MCF 10A (cell line): ENCODE measurements around the gene HIF1A. TPM values are rescaled to one million over a fixed set of nuclear protein-coding genes. Genes with fewer than 3 reads are reported as not detected.
"Not testable (repeated sequence)": the region's sequence is repeated elsewhere in the genome, so short reads cannot be mapped to it uniquely, and the experiment has no call there.

Experiments
- BruUV-seq: library from RNA; stranded (reverse); fragments of 400-500 nt; replicated peaks from 2 replicates; lab custom pipeline; 2021; lab: Mats Ljungman, UMichigan
- CTCF ChIA-PET: fragments of 300-600 bp; sonication (Branson Sonifier 250); formaldehyde crosslinking; extraction: SDS; loops from one replicate; lab custom pipeline; 2021; ENCODE audit warnings: antibody characterized with exemption, inconsistent platforms; lab: Yijun Ruan, JAX
- POLR2A ChIA-PET: fragments of 300-600, 350-650 bp; sonication (Branson Sonifier 250); formaldehyde crosslinking; extraction: SDS; loops from one replicate; lab custom pipeline; 2020; ENCODE audit warnings: antibody characterized with exemption, inconsistent platforms; lab: Yijun Ruan, JAX
- DNase-seq: peaks from one replicate; pipeline ENCODE4 v3.0.0-alpha.2; 2018; ENCODE audit not compliant: unreplicated experiment
- H3K27ac Mint-ChIP-seq: one replicate; pipeline ENCODE4 v1.8.0; 2022; ENCODE audit warnings: mild to moderate bottlenecking, low read depth, mixed read lengths; ENCODE audit not compliant: unreplicated experiment
- H3K27me3 Mint-ChIP-seq: one replicate; pipeline ENCODE4 v1.8.0; 2022; ENCODE audit warnings: mixed read lengths; ENCODE audit not compliant: insufficient read depth, unreplicated experiment
- H3K36me3 Mint-ChIP-seq: one replicate; pipeline ENCODE4 v1.8.0; 2022; ENCODE audit warnings: mild to moderate bottlenecking, moderate library complexity, mixed read lengths; ENCODE audit not compliant: insufficient read depth, unreplicated experiment
- H3K4me1 Mint-ChIP-seq: one replicate; pipeline ENCODE4 v1.8.0; 2022; ENCODE audit warnings: mixed read lengths; ENCODE audit not compliant: insufficient read depth, unreplicated experiment
- H3K4me3 Mint-ChIP-seq: one replicate; pipeline ENCODE4 v1.8.0; 2022; ENCODE audit warnings: mild to moderate bottlenecking, moderate library complexity, mixed read lengths; ENCODE audit not compliant: unreplicated experiment
- H3K9me3 Mint-ChIP-seq: one replicate; pipeline ENCODE4 v1.8.0; 2022; ENCODE audit warnings: mixed read lengths; ENCODE audit not compliant: unreplicated experiment
- CTCF ChIP-seq: fragments of 200-600 bp; IDR thresholded peaks from one replicate; pipeline ENCODE4 v1.8.0; 2022; ENCODE audit warnings: antibody characterized with exemption, mild to moderate bottlenecking; ENCODE audit not compliant: unreplicated experiment
- intact Hi-C: fragments of 100-400 bp; cut with micrococcal nuclease; formaldehyde crosslinking; loops from 2 replicates; pipeline ENCODE4 v1.14.1; 2022
- total RNA-seq: library from RNA; stranded (reverse); gene quantifications from 2 replicates; pipeline ENCODE4 v1.2.3, GENCODE V29; 2022

The HIF1A gene
- total RNA-seq, 1 experiment from 2014 or later, result 193 TPM

- POLR2A ChIA-PET, result interaction anchor here (1.0 to 10.2 kb wide), 2 partner anchors 9 to 12 kb away, joined by 3 to 158 read pairs; partner anchors contain the start of gene SNAPC1
- Mint-ChIP-seq H3K4me3 (no peak overlapping the region), H3K9me3 (peaks cover 14% of the 10 kb centered on the region), H3K4me1 (peaks cover 12% of the 10 kb centered on the region), H3K27me3 (no peaks in the 10 kb centered on the region), H3K36me3 (peaks cover 32% of the 10 kb centered on the region), H3K27ac (no peak overlapping the region)
- CTCF ChIA-PET, result interaction anchor here (1.6 kb wide), 2 partner anchors 10 to 83 kb away, joined by 4 to 6 read pairs; no protein-coding TSS in a partner anchor
- no peak for DNase-seq
- no TSS peak for BruUV-seq
- intact Hi-C loops, result loop anchor here (5.0 kb wide), 2 partner anchors 84 to 281 kb away; no protein-coding TSS in a partner anchor
- TF ChIP-seq CTCF, result no peak
These were observed 58.3 kb downstream of the HIF1A start for GRCh38 chr14:61753631-61754030.

GRCh38 chr14:61754627-61755381 is 59.5 kb downstream of the HIF1A start:
- POLR2A ChIA-PET, result interaction anchor here (1.0 to 10.2 kb wide), 3 partner anchors 8 to 230 kb away, joined by 3 to 158 read pairs (median 3); partner anchors contain the start of gene SNAPC1

GRCh38 chr14:61755382-61755742 is 60.0 kb downstream of the HIF1A start:
- peak overlapping the region; percentile 67 for H3K27ac Mint-ChIP-seq
- H3K9me3 Mint-ChIP-seq, result peaks cover 14% of the 10 kb centered on the region
- POLR2A ChIA-PET, result interaction anchor here (2.9 to 10.2 kb wide), 2 partner anchors 7 to 12 kb away, joined by 11 to 158 read pairs; partner anchors contain the start of gene SNAPC1
- H3K4me1 Mint-ChIP-seq, result peaks cover 12% of the 10 kb centered on the region
- H3K4me3 Mint-ChIP-seq, CTCF ChIA-PET, intact Hi-C loops, H3K27me3 Mint-ChIP-seq, DNase-seq, BruUV-seq: not testable (repeated sequence)
- H3K36me3 Mint-ChIP-seq, result peaks cover 18% of the 10 kb centered on the region

More at GRCh38 chr14:61754627-61755381, 59.5 kb downstream of the HIF1A start:
- peaks cover 14% of the 10 kb centered on the region for H3K9me3 Mint-ChIP-seq
- no peak for DNase-seq
- no peak overlapping the region for H3K4me3 Mint-ChIP-seq
- TF ChIP-seq CTCF, result no peak
- H3K27me3 Mint-ChIP-seq, result no peaks in the 10 kb centered on the region
- peaks cover 20% of the 10 kb centered on the region for H3K36me3 Mint-ChIP-seq
- peaks cover 12% of the 10 kb centered on the region for H3K4me1 Mint-ChIP-seq
- intact Hi-C loops, result loop anchor here (5.0 kb wide), 2 partner anchors 82 to 283 kb away; no protein-coding TSS in a partner anchor
- CTCF ChIA-PET, result no interaction called here
- H3K27ac Mint-ChIP-seq, result peak overlapping the region; percentile 67
- BruUV-seq, result no TSS peak

GRCh38 chr14:61756135-61756534 is 60.8 kb downstream of the HIF1A start:
- CTCF ChIA-PET, result interaction anchor here (1.5 kb wide), 1 partner anchor 295 kb away, joined by 5 read pairs; no protein-coding TSS in a partner anchor
- intact Hi-C loops, result no loop called here
- no peak overlapping the region for H3K27ac Mint-ChIP-seq
- no peak overlapping the region for H3K4me3 Mint-ChIP-seq
- TF ChIP-seq CTCF, result no peak
- peaks cover 14% of the 10 kb centered on the region for H3K9me3 Mint-ChIP-seq
- peaks cover 12% of the 10 kb centered on the region for H3K4me1 Mint-ChIP-seq
- no peak for DNase-seq
- BruUV-seq, result no TSS peak
- peaks cover 18% of the 10 kb centered on the region for H3K36me3 Mint-ChIP-seq
- POLR2A ChIA-PET, result interaction anchor here (0.6 to 2.9 kb wide), 2 partner anchors 13 to 170 kb away, joined by 3 to 11 read pairs; no protein-coding TSS in a partner anchor
- no peaks in the 10 kb centered on the region for H3K27me3 Mint-ChIP-seq
